GM11168 (cell line): ENCODE data around the gene EFNA2.

Source experiments
- in situ Hi-C: fragments of 300-500 bp; cut with MboI; formaldehyde crosslinking; loops from one replicate; pipeline ENCODE4 v1.12.0; 2022; ENCODE audit warnings: low sequenced_read_pairs; ENCODE audit not compliant: unreplicated experiment

EFNA2 gene

DNA sequence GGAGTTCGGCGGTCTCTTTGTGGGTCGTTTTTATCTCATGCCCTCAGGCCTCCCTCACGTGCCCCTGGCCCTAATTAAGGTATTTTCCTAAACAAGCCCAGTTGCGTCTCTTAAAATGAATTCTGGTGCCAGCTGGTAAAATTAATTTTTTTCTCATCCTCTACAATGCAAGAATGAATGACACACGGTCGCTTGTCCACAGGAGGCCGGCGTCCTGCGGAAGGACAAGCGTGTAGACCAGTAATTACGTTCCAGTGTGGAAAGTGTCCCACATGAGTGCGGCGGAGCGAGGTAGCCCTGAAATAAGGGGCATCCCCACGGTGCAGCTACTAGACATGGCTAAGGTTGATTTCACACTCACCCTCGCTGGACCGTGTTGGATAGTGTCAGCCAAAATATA lies 63.5 kb downstream of the EFNA2 start:
- in situ Hi-C loops: no loop called here

DNA sequence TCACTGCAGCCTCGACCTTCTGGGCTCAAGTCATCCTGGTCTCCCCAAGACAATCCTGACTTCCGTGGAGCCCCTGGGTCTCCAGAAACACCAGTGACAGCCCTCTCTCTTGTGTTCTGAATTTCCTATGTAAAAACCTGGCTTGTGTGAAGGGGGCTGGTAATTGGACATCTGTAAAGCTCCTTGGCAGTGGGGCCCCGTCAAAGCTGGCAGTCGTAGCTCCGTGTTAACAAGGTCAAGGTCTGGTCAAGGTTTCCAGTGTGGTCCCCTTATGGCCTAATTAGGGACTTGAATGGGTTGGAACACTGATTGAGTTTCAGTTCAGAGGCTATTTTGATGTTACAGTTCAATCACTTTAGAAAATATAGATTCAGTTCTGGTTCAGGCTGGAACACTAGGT lies 65.2 kb downstream of the EFNA2 start:
- in situ Hi-C loops: no loop called here
